Activated T-helper 1 cell treated with anti-CD3 and anti-CD28 coated beads, Interleukin-2, amount 50 U/mL, for 16 hours (primary cell): ENCODE results near the gene TMED7.

Experiments
- DNase-seq, 2 donors: peaks; one replicate each; pipeline ENCODE4 v3.0.0-alpha.2; 2020; ENCODE audit warnings: low read depth in 1 of 2, low spot score in 1 of 2

Gene TMED7

GRCh38 chr5:115583474-115583873, 42.4 kb downstream of the TMED7 start:
- no peak for DNase-seq

- no peak for DNase-seq
Observed at GRCh38 chr5:115580941-115581340, 44.9 kb downstream of the TMED7 start.

GRCh38 chr5:115579747-115580173, 46.1 kb downstream of the TMED7 start:
- no peak for DNase-seq

- no peak for DNase-seq
Observed at GRCh38 chr5:115579216-115579615, 46.6 kb downstream of the TMED7 start.

GRCh38 chr5:115578657-115579056, 47.2 kb downstream of the TMED7 start:
- no peak for DNase-seq

- no peak for DNase-seq
Observed at GRCh38 chr5:115577741-115578140, 48.1 kb downstream of the TMED7 start.

GRCh38 chr5:115577329-115577728, 48.5 kb downstream of the TMED7 start:
- DNase-seq: no peak

- DNase-seq: no peak
Observed at GRCh38 chr5:115575167-115576070, 50.4 kb downstream of the TMED7 start.

- DNase-seq: no peak
Observed at GRCh38 chr5:115573133-115573532, 52.7 kb downstream of the TMED7 start.

- no peak for DNase-seq
Observed at GRCh38 chr5:115571441-115571878, 54.4 kb downstream of the TMED7 start.

- no peak for DNase-seq
Observed at GRCh38 chr5:115568668-115569067, 57.2 kb downstream of the TMED7 start.

- DNase-seq: no peak
Observed at GRCh38 chr5:115565233-115565632, 60.6 kb downstream of the TMED7 start.
